A673 (cell line): ENCODE data around the gene SPC24. TPM values are rescaled to one million over a fixed set of nuclear protein-coding genes. Genes with fewer than 3 reads are reported as not detected.
"Not testable (repeated sequence)": the region's sequence is repeated elsewhere in the genome, so short reads cannot be mapped to it uniquely, and the experiment has no call there.

ENCODE experiments used
- BruUV-seq: library from RNA; stranded (reverse); fragments of 400-500 nt; replicated peaks from 2 replicates; lab custom pipeline; 2021; lab: Mats Ljungman, UMichigan
- CTCF ChIA-PET: fragments of 300-600 bp; sonication (Branson Sonifier 250); formaldehyde crosslinking; loops from one replicate; lab custom pipeline; 2022; ENCODE audit warnings: antibody characterized with exemption; lab: Charles Lee
- POLR2A ChIA-PET: fragments of 300-600 bp; sonication (Branson Sonifier 250); formaldehyde crosslinking; loops from one replicate; lab custom pipeline; 2022; ENCODE audit warnings: antibody characterized with exemption; ENCODE audit not compliant: low non-redundant PET; lab: Charles Lee
- DNase-seq: peaks from one replicate; pipeline ENCODE4 v3.0.0-alpha.2; 2015; ENCODE audit warnings: low spot score
- H3K27ac ChIP-seq: fragments of 200-600 bp; sonication (generic); 2 replicates; pipeline ENCODE4 v1.5.1; 2016; ENCODE audit warnings: mixed run types, low read depth, mild to moderate bottlenecking, mixed read lengths, antibody characterized with exemption, low read length; ENCODE audit not compliant: poor library complexity, severe bottlenecking
- H3K27me3 ChIP-seq: fragments of 200-600 bp; sonication (generic); replicated peaks from 2 replicates; pipeline ENCODE4 v1.6.1; 2017; ENCODE audit warnings: mixed run types, low read depth, mild to moderate bottlenecking, mixed read lengths, antibody characterized with exemption, low read length; ENCODE audit not compliant: insufficient read depth, poor library complexity
- H3K36me3 ChIP-seq: fragments of 200-600 bp; sonication (generic); 2 replicates; pipeline ENCODE4 v1.6.1; 2016; ENCODE audit warnings: mixed run types, mild to moderate bottlenecking, mixed read lengths, antibody characterized with exemption, low read length; ENCODE audit not compliant: insufficient read depth, poor library complexity, severe bottlenecking
- H3K4me1 ChIP-seq: fragments of 200-600 bp; sonication (generic); 2 replicates; pipeline ENCODE4 v1.6.1; 2017; ENCODE audit warnings: mixed run types, mild to moderate bottlenecking, mixed read lengths, antibody characterized with exemption, low read length; ENCODE audit not compliant: insufficient read depth, poor library complexity, severe bottlenecking
- H3K4me3 ChIP-seq: fragments of 200-600 bp; sonication (generic); 2 replicates; pipeline ENCODE4 v1.5.1; 2016; ENCODE audit warnings: low read depth, mixed run types, mild to moderate bottlenecking, mixed read lengths, low read length; ENCODE audit not compliant: poor library complexity, severe bottlenecking
- H3K9me3 ChIP-seq: fragments of 200-600 bp; sonication (generic); 2 replicates; pipeline ENCODE4 v1.6.1; 2016; ENCODE audit warnings: mixed run types, low read depth, mild to moderate bottlenecking, mixed read lengths, antibody characterized with exemption, low read length; ENCODE audit not compliant: poor library complexity, severe bottlenecking
- EZH2 ChIP-seq: fragments of 200-600 bp; sonication (generic); IDR thresholded peaks from 2 replicates; pipeline ENCODE4 v1.6.1; 2017; ENCODE audit warnings: borderline replicate concordance, low read depth, mild to moderate bottlenecking, mixed read lengths, antibody characterized with exemption, low read length; ENCODE audit not compliant: poor library complexity, severe bottlenecking
- intact Hi-C: fragments of 100-400 bp; cut with micrococcal nuclease; formaldehyde crosslinking; loops from one replicate; pipeline ENCODE4 v1.10.0; 2022; ENCODE audit not compliant: unreplicated experiment
- total RNA-seq: library from RNA; stranded (reverse); gene quantifications from 2 replicates; pipeline ENCODE4 v1.2.3, GENCODE V29; 2021
- TF ChIP-seq, protein P1 (sequence below): fragments of 300-800, 200-600 bp; sonication (generic); conservative IDR thresholded peaks from 2 replicates; pipeline ENCODE4 v1.5.1; 2017; ENCODE audit warnings: low read depth, mild to moderate bottlenecking, antibody characterized with exemption, low read length, moderate library complexity, mixed read lengths

The SPC24 gene
- total RNA-seq, 1 experiment from 2014 or later, result 97.6 TPM

DNA sequence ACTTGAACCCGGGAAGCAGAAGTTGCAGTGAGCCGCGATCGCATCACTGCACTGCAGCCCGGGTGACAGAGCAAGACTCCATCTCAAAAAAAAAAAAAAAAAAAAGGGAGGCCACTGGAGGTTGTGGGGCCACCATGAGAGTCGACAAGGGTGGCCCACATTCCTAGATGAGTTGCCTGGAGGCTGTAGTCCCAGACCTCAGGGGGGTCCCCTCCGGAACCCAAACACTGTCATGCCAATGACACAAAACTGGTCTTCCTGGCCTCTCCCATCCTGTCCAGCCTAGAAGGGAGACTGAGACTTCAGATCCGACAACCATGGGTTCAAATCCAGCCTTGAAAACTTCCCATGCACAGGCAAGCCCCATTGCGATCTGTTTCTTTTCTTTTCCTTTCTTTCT is 14.7 kb downstream of the SPC24 start:
- H3K9me3 ChIP-seq, result no peaks in the 10 kb centered on the region
- ChIA-PET CTCF (no interaction called here), POLR2A (no interaction called here)
- H3K4me3 ChIP-seq, result no peak overlapping the region
- no peak for DNase-seq
- no TSS peak for BruUV-seq
- no peaks in the 10 kb centered on the region for H3K27me3 ChIP-seq
- no peak overlapping the region for H3K27ac ChIP-seq
- intact Hi-C loops, result no loop called here
- peaks cover 60% of the 10 kb centered on the region for H3K4me1 ChIP-seq
- TF ChIP-seq, protein P1, sequence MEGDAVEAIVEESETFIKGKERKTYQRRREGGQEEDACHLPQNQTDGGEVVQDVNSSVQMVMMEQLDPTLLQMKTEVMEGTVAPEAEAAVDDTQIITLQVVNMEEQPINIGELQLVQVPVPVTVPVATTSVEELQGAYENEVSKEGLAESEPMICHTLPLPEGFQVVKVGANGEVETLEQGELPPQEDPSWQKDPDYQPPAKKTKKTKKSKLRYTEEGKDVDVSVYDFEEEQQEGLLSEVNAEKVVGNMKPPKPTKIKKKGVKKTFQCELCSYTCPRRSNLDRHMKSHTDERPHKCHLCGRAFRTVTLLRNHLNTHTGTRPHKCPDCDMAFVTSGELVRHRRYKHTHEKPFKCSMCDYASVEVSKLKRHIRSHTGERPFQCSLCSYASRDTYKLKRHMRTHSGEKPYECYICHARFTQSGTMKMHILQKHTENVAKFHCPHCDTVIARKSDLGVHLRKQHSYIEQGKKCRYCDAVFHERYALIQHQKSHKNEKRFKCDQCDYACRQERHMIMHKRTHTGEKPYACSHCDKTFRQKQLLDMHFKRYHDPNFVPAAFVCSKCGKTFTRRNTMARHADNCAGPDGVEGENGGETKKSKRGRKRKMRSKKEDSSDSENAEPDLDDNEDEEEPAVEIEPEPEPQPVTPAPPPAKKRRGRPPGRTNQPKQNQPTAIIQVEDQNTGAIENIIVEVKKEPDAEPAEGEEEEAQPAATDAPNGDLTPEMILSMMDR, result no peak
- peaks cover 9% of the 10 kb centered on the region for H3K36me3 ChIP-seq

DNA sequence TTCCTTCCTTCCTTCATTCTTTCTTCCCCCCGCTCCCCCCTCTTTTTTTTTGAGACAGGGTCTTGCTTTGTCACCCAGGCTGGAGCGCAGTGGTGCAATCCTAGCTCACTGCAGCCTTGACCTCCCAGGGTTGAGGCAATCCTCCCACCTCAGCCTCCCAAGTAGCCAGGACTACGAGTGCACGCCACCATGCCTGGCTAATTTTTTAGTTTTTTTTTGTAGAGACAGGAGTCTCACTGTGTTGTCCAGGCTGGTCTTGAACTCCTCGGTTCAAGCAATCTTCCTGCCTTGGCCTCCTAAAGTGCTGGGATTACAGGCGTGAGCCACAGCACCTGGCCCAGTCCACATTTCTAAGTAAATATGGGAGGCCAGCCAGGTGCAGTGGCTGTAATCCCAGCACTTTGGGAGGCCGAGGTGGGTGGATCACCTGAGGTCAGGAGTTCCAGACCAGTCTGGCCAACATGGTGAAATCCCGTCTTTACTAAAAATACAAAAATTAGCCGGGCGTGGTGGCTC is 15.5 kb downstream of the SPC24 start:
- intact Hi-C loops, DNase-seq, POLR2A ChIA-PET, H3K4me3 ChIP-seq, H3K9me3 ChIP-seq, H3K36me3 ChIP-seq, CTCF ChIA-PET, BruUV-seq, H3K27me3 ChIP-seq: not testable (repeated sequence)
- peak overlapping the region; percentile 73 for H3K27ac ChIP-seq
- H3K4me1 ChIP-seq, result peaks cover 57% of the 10 kb centered on the region

DNA sequence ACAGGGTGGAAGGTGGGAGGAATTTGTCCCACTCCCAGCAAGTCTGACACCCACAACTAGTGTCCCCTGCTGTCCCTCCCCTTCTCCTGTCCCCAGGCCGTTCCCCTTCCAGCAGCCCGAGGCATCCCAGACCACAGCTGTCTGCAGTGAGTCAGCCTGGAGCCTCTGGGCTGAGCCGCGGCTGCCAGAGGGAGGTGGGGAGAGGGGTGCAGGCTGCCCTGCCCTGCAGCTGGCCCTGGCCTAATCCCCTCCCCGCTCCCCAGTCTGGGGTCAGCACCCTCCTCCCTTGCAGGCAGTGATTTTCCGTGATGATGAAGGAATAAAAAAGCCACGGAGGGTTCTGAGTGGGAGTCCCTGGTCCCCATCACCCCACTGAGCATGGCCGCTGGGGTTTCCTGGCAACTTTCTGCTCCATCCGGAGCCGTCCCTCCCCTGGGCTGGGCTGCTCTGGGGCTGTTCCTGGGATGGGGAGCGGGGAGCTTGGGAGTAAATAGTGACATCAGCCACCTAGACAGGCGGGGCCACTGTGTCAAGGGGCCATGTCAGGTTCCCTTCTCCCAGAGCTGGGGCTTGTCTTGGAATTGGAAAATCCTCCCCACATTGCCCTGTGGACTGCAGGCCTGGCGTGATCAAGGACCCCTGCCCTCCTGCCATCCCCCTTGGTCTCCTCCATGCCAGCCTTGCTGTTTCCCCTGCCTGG is 16.8 kb downstream of the SPC24 start:
- TF ChIP-seq, protein P1, result no peak
- no peak for TF ChIP-seq EZH2
- Histone ChIP-seq H3K4me1 (peaks cover 45% of the 10 kb centered on the region), H3K27me3 (no peaks in the 10 kb centered on the region), H3K36me3 (peaks cover under 1% of the 10 kb centered on the region), H3K27ac (peak overlapping the region; percentile 73), H3K4me3 (no peak overlapping the region), H3K9me3 (no peaks in the 10 kb centered on the region)
- DNase-seq, result peak; percentile 85
- CTCF ChIA-PET, result interaction anchor here (0.5 to 1.2 kb wide), 5 partner anchors 60 to 344 kb away, joined by 3 to 4 read pairs (median 3); no protein-coding TSS in a partner anchor
- intact Hi-C loops, result loop anchor here (2.0 to 5.0 kb wide), 2 partner anchors 149 to 344 kb away; no protein-coding TSS in a partner anchor
- no TSS peak for BruUV-seq
- POLR2A ChIA-PET, result no interaction called here
